ENCODE data around the gene DMD.
"Not testable (repeated sequence)": the region's sequence is repeated elsewhere in the genome, so short reads cannot be mapped to it uniquely, and the experiment has no call there.

The DMD gene

GRCh38 chrX:32582729-32583128, 628.6 kb downstream of the DMD start:
- no peaks in the 10 kb centered on the region for H3K36me3 Mint-ChIP-seq
- no peaks in the 10 kb centered on the region for H3K9me3 Mint-ChIP-seq
- no peak overlapping the region for H3K4me3 Mint-ChIP-seq
- no peak overlapping the region for H3K27ac Mint-ChIP-seq
- no peaks in the 10 kb centered on the region for H3K4me1 Mint-ChIP-seq
- no peaks in the 10 kb centered on the region for H3K27me3 Mint-ChIP-seq

GRCh38 chrX:32576885-32577284, 634.5 kb downstream of the DMD start:
- H3K4me1 Mint-ChIP-seq, result no peaks in the 10 kb centered on the region

GRCh38 chrX:32572644-32573043, 638.7 kb downstream of the DMD start:
- H3K4me3 Mint-ChIP-seq, result no peak overlapping the region
- no peaks in the 10 kb centered on the region for H3K27me3 Mint-ChIP-seq
- no peak overlapping the region for H3K27ac Mint-ChIP-seq
- H3K9me3 Mint-ChIP-seq, result no peaks in the 10 kb centered on the region
- no peaks in the 10 kb centered on the region for H3K4me1 Mint-ChIP-seq
- no peaks in the 10 kb centered on the region for H3K36me3 Mint-ChIP-seq

More at GRCh38 chrX:32576885-32577284, 634.5 kb downstream of the DMD start:
- Mint-ChIP-seq H3K27ac (no peak overlapping the region), H3K4me3 (no peak overlapping the region), H3K9me3 (no peaks in the 10 kb centered on the region), H3K36me3 (no peaks in the 10 kb centered on the region), H3K27me3 (no peaks in the 10 kb centered on the region)

- no peak overlapping the region for H3K27ac Mint-ChIP-seq
- no peaks in the 10 kb centered on the region for H3K36me3 Mint-ChIP-seq
- no peaks in the 10 kb centered on the region for H3K9me3 Mint-ChIP-seq
- no peaks in the 10 kb centered on the region for H3K4me1 Mint-ChIP-seq
- no peaks in the 10 kb centered on the region for H3K27me3 Mint-ChIP-seq
- H3K4me3 Mint-ChIP-seq, result no peak overlapping the region
These were observed 639.8 kb downstream of the DMD start for GRCh38 chrX:32571579-32571978.

GRCh38 chrX:32562261-32562660, 649.1 kb downstream of the DMD start:
- no peaks in the 10 kb centered on the region for H3K4me1 Mint-ChIP-seq
- H3K36me3 Mint-ChIP-seq, result no peaks in the 10 kb centered on the region
- no peak overlapping the region for H3K4me3 Mint-ChIP-seq
- H3K9me3 Mint-ChIP-seq, result no peaks in the 10 kb centered on the region
- H3K27ac Mint-ChIP-seq, result no peak overlapping the region
- H3K27me3 Mint-ChIP-seq, result no peaks in the 10 kb centered on the region

GRCh38 chrX:32545101-32545500, 666.2 kb downstream of the DMD start:
- H3K4me3 Mint-ChIP-seq, result no peak overlapping the region
- no peak overlapping the region for H3K27ac Mint-ChIP-seq
- H3K36me3 Mint-ChIP-seq, result no peaks in the 10 kb centered on the region
- H3K9me3 Mint-ChIP-seq, result no peaks in the 10 kb centered on the region
- H3K4me1 Mint-ChIP-seq, result no peaks in the 10 kb centered on the region
- H3K27me3 Mint-ChIP-seq, result no peaks in the 10 kb centered on the region

GRCh38 chrX:32538554-32538953, 672.8 kb downstream of the DMD start:
- Mint-ChIP-seq H3K9me3 (no peaks in the 10 kb centered on the region), H3K27ac (no peak overlapping the region), H3K4me1 (no peaks in the 10 kb centered on the region), H3K4me3 (no peak overlapping the region), H3K27me3 (no peaks in the 10 kb centered on the region), H3K36me3 (no peaks in the 10 kb centered on the region)

- H3K36me3 Mint-ChIP-seq, result no peaks in the 10 kb centered on the region
- H3K27me3 Mint-ChIP-seq, result no peaks in the 10 kb centered on the region
- no peak overlapping the region for H3K4me3 Mint-ChIP-seq
- H3K4me1 Mint-ChIP-seq, result no peaks in the 10 kb centered on the region
- no peak overlapping the region for H3K27ac Mint-ChIP-seq
- H3K9me3 Mint-ChIP-seq, result no peaks in the 10 kb centered on the region
These were observed 677.5 kb downstream of the DMD start for GRCh38 chrX:32533848-32534247.

- Mint-ChIP-seq H3K4me1 (no peaks in the 10 kb centered on the region), H3K27me3 (no peaks in the 10 kb centered on the region), H3K27ac (no peak overlapping the region), H3K36me3 (no peaks in the 10 kb centered on the region), H3K4me3 (no peak overlapping the region), H3K9me3 (no peaks in the 10 kb centered on the region)
These were observed 679.1 kb downstream of the DMD start for GRCh38 chrX:32532262-32532661.

GRCh38 chrX:32530802-32531403, 680.4 kb downstream of the DMD start:
- H3K27me3 Mint-ChIP-seq, result no peaks in the 10 kb centered on the region
- no peaks in the 10 kb centered on the region for H3K4me1 Mint-ChIP-seq
- no peaks in the 10 kb centered on the region for H3K36me3 Mint-ChIP-seq
- no peak overlapping the region for H3K4me3 Mint-ChIP-seq
- H3K9me3 Mint-ChIP-seq, result no peaks in the 10 kb centered on the region
- H3K27ac Mint-ChIP-seq, result no peak overlapping the region

- H3K4me3 Mint-ChIP-seq, H3K4me1 Mint-ChIP-seq, H3K27ac Mint-ChIP-seq, H3K36me3 Mint-ChIP-seq, H3K9me3 Mint-ChIP-seq, H3K27me3 Mint-ChIP-seq: not testable (repeated sequence)
These were observed 682.9 kb downstream of the DMD start for GRCh38 chrX:32528451-32528850.

GRCh38 chrX:32525234-32525633, 686.1 kb downstream of the DMD start:
- Mint-ChIP-seq H3K36me3 (no peaks in the 10 kb centered on the region), H3K4me3 (no peak overlapping the region), H3K27ac (no peak overlapping the region), H3K9me3 (no peaks in the 10 kb centered on the region), H3K27me3 (no peaks in the 10 kb centered on the region), H3K4me1 (no peaks in the 10 kb centered on the region)

- H3K27ac Mint-ChIP-seq, result no peak overlapping the region
- H3K9me3 Mint-ChIP-seq, result no peaks in the 10 kb centered on the region
- H3K4me1 Mint-ChIP-seq, result no peaks in the 10 kb centered on the region
- no peaks in the 10 kb centered on the region for H3K36me3 Mint-ChIP-seq
- no peak overlapping the region for H3K4me3 Mint-ChIP-seq
- H3K27me3 Mint-ChIP-seq, result no peaks in the 10 kb centered on the region
These were observed 687.0 kb downstream of the DMD start for GRCh38 chrX:32524385-32524784.

GRCh38 chrX:32520789-32521188, 690.6 kb downstream of the DMD start:
- Mint-ChIP-seq H3K27me3 (no peaks in the 10 kb centered on the region), H3K4me1 (no peaks in the 10 kb centered on the region), H3K27ac (no peak overlapping the region), H3K9me3 (no peaks in the 10 kb centered on the region), H3K4me3 (no peak overlapping the region), H3K36me3 (no peaks in the 10 kb centered on the region)

GRCh38 chrX:32514986-32515385, 696.4 kb downstream of the DMD start:
- Mint-ChIP-seq H3K36me3 (no peaks in the 10 kb centered on the region), H3K27ac (no peak overlapping the region), H3K4me1 (no peaks in the 10 kb centered on the region), H3K27me3 (no peaks in the 10 kb centered on the region), H3K9me3 (no peaks in the 10 kb centered on the region), H3K4me3 (no peak overlapping the region)

GRCh38 chrX:32501606-32502005, 709.7 kb downstream of the DMD start:
- no peak overlapping the region for H3K27ac Mint-ChIP-seq
- H3K27me3 Mint-ChIP-seq, result no peaks in the 10 kb centered on the region
- H3K9me3 Mint-ChIP-seq, result no peaks in the 10 kb centered on the region
- no peak overlapping the region for H3K4me3 Mint-ChIP-seq
- no peaks in the 10 kb centered on the region for H3K36me3 Mint-ChIP-seq
- no peaks in the 10 kb centered on the region for H3K4me1 Mint-ChIP-seq

GRCh38 chrX:32496671-32497070, 714.7 kb downstream of the DMD start:
- no peaks in the 10 kb centered on the region for H3K9me3 Mint-ChIP-seq
- no peaks in the 10 kb centered on the region for H3K36me3 Mint-ChIP-seq
- no peak overlapping the region for H3K27ac Mint-ChIP-seq
- no peaks in the 10 kb centered on the region for H3K27me3 Mint-ChIP-seq
- H3K4me1 Mint-ChIP-seq, result no peaks in the 10 kb centered on the region
- H3K4me3 Mint-ChIP-seq, result no peak overlapping the region

Measured in activated naive CD4-positive, alpha-beta T cell treated with anti-CD3 and anti-CD28 coated beads, Interleukin-2, amount 50 U/mL, for 24 hours (primary cell).